HG02642 (cell line): ENCODE measurements around the gene GRP.

Experiments
- ATAC-seq: cut with Tn5 transposase; IDR thresholded peaks from one replicate; pipeline ENCODE4 v1.9.1; 2021; ENCODE audit warnings: mild to moderate bottlenecking; ENCODE audit not compliant: unreplicated experiment, poor library complexity

The GRP gene

DNA sequence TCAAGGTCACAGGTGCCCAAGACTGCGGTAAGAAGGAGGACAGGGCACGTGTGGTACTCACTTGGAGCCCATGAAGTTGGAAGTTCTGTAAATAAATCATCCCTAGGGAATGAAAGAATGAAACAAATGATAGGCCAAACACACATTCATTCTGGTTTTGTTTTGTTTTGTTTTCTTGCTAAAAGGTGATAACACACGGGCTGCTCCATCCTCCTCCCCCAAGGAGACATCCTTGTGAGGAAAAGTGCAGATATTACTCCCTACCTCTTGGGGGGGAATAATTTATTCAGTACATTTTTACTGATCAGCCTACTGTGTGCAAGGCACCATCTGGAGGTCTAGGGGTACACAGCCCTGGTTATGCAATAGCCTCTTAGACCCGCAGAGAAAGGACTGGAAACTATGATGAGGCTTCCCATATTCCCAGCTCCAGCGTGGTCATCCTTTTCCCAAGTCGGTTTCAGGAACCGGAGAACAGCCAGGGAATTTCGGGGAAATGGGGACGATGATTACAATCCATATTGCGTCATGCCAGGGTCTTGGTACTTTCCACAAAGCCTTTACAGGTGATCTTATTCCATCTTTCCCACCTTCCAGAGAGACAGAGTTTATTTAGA lies 47.0 kb downstream of the GRP start:
- no peak for ATAC-seq

- ATAC-seq: no peak
Observed at GRCh38 chr18:59267503-59268126, 47.7 kb downstream of the GRP start.

DNA sequence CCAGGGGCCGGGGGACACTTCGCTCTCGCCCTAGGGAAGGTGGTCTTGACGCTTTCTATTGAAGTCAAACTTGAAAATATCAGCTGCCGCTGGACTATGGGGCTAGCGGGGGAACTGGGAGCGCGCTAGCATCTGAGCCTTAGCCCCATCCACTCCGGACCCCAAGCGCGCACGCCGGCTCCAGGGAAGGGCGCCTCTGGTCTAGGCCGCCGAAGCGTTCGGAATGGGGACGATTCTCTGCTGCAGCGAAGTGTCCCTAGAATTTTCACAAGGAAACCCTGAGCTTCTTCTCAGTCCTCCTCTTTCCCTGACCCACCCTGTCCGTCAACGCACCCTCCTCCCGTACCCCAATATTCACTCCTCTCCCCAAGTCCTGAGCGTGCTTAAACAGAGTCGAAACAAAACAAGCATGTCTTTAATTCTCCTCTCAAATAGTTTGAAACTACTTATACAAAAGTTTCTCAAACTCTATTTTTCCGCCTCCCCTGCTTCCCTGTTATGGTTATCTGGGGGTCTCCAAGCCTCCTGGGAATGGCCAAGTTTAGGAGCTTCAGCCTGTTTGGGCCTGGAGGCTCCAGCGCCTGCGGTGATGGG lies 48.3 kb downstream of the GRP start:
- ATAC-seq: no peak

DNA sequence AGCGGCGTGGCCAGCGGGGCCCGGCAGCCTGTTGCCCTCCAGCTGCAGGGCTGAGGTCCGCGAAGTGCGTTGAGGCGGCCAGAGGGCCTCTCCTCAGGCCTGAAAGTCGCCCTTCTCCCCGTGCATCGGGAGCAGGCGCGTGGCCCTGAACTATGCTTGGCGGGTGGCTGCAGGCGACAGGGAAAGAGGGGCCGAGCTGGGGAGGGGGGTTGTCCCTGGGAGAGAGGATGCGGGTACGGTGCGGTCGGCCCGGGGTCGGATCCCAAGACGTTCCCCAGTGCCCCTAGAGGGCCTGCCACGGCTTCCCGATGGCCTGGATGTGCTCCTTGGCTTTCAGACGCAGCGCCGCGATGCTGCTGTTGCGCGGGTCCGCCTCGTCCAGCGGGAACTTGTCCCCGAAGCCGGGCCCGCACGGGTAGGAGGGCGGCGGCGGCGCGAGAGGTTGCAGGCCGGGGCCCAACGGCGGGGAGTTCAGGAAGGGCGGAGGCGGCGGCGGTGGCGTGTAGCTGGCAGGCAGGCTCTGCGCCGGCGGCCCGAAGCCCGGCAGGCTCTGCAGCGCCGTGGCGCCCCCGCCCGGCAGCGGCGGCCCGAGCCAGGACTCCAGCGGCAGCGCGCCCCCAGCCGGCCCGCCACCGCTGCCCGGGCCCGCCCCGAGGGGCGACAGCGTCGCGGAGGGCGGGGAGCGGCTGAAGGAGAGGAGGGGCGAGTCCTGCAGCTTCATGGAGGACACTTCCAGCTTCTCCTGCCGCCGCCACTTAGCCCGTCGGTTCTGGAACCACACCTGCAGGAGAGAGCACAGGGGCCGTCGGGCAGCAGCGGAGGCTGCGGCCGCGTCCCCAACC lies 49.0 kb downstream of the GRP start:
- peak; percentile 46 for ATAC-seq

GRCh38 chr18:59269563-59270119 lies 49.7 kb downstream of the GRP start:
- no peak for ATAC-seq

GRCh38 chr18:59270689-59271257 lies 50.8 kb downstream of the GRP start:
- ATAC-seq: no peak

GRCh38 chr18:59271606-59272220 lies 51.8 kb downstream of the GRP start:
- ATAC-seq: no peak

DNA sequence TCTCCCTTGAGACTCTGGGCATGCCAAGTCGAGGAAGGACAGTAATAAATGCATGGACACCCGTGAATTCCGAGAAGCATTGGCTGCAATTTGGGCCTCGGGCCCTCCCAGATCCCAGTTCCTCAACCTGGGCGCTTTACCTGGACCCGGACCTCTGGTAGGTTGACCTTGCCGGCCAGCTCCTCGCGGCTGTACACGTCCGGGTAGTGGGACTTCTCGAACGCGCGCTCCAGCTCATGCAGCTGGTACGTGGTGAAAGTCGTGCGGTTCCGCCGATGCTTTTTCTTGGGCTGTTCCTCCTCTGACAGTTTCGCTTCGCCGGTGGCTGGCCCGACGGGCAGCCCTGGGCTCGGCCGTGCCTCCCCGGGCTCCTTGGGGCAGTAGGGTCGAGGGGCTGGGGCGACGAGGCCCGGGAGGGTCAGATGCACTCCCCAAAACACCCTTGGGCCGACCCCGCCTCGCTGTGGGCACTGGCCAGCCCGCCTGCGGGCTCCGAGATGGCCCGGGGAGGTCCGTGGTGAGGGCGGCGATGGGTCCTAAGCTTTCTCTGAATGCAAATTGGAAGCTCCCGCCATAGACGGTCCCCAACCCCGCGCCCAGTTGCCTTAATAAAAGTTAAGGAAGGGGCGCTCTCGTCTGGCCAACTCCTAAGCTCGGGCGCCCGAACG lies 52.4 kb downstream of the GRP start:
- peak; percentile 40 for ATAC-seq

DNA sequence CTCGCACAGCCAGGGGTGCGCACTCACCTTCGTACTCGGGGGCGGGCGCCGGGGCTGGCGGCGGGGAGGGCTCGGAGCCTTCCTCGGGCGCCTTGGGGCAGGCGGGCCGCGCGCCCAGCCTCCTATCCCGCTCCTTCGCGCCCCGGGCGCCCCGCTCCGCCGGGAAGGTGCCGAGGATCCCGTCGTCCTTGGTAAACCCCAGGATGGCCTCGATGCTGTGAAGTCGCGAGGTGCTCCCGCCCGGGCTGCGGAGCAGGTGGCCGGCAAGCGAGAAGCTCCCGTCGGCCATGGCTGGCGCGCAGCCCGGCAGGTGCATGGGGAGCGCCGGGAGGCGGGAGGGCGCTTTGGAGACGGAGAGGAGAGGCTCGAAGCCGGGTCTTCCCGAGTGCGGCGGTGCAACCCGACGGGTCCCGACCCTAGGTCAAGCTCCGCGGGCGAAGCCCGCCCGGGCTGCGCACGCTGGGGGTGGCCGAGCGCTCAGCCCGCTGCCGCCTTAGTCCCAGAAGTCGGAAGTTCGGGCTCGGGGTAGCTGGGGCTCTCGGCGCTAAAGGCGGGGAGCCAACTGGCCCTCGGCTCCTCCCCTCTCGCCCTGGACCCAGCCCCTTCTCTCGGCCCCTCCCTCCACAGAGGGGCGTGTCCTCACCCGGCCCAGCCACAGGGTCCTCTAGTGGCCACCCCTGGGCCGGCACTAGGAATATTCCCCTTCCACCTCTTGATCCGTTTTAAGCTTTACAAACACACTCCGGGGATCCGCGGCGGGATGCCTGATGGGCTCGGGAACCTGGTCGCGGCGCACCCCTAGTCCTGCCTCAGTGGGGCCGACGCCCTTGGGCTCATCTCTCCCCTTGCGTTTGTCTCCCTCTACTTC lies 53.2 kb downstream of the GRP start, which contains the start of gene RAX:
Gene RAX, minus strand, starts transcription at position 564 of the 868 bp plus-strand sequence. Its CDS starts 248 bp downstream, at position 316.
- peak; percentile 41 for ATAC-seq

DNA sequence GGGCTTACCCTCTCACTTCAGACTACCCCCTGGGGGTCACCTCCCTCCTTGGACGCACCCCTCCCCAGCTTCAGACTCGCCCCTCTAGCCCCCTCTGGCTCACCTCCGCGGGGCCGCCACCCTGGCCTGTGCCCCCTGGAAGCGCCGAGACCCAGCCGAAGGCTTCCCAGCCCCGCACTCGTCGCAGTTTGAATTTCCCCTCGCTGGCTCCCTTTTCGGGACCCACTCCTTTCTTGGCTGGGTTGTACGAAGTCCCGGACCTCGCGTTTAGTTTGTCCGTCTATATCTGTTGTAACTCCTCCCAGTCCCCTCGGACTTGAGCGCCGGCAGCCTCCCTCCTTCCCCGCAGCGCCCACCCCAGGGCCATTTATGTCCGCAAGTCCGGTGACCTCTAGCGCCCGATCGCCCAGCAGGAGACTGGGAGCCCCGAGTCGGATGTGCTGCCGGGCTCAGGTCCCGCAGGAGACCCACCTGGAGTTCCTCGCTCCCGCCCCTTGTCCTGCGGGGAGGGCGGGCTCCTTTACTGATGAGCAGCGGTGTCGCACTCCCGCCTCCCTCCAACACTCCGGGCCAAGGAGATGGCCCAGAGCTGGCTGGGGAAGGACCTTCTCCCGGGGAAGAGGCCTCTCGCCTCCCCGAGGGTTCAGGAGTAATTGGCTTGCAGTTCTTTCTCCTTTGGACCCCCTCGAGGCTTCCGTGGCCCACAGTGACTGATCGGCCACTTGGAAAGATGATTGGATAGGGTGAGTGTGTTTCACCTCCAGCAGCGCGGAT lies 54.0 kb downstream of the GRP start:
- ATAC-seq: no peak

- no peak for ATAC-seq
Observed at GRCh38 chr18:59274533-59274928, 54.6 kb downstream of the GRP start.

- ATAC-seq: no peak
Observed at GRCh38 chr18:59275406-59275949, 55.5 kb downstream of the GRP start.

GRCh38 chr18:59276047-59276446 lies 56.1 kb downstream of the GRP start:
- no peak for ATAC-seq

DNA sequence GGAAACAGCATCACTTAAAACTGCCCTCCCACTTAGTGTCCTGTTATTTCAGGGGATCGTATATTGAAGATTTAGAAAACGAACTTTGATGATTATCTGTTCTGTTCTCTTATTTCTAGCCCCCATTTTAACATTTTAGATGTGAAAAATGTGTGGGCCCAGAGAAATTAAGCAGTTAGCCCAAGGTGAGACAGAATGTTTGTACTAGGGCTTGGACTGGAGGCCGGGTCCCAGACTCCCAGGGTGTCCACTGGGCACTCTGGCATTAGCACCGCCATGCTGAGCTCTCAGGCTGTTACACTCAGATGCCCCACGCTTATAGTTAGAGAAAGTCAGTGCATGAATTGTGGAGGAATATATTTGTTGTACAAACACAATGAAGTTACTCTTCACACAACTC lies 58.8 kb downstream of the GRP start:
- no peak for ATAC-seq

DNA sequence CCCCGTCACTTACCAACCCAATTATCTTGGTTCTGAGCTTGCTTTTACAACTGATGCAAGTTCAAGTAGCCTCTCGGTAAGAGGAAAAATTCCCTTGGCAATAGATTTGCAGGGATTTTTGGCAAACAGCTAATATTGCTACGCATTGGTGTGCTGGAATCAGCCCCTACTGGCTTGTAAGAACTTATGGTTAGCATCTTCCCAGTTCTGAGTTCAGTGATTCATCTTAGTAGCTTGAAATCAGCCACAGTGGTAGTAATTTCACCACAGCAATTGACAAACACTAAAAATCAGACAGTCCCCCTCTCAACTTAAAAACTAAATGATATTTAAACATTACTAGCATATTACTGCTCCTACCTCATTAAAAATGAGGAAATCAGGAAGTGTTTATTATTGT lies 59.2 kb downstream of the GRP start:
- ATAC-seq: no peak

DNA sequence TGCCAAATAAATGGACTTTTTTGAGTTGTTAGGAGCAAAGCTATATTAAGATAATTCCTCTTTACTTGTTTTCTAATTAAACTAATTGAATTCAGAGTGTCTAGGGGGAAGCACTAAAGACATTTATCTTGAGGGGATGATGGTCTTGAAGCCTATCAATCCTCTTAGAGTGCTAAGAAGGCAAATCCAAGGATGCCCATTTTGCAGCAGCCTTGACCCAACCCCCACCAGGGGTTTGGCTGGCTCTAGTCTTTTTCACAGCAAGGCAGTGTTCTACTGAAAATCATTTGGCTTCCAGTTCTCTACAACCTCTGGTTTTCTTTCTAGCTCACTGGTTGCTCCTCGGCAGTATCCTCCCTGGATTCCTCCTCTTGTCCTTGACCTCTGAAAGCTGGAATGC lies 59.8 kb downstream of the GRP start:
- ATAC-seq: no peak
